GM10847 (cell line): Measurements from ENCODE around the gene SLC6A18.

Source experiments
- POLR2A ChIP-seq: IDR thresholded peaks from 2 replicates; pipeline ENCODE4 v1.6.1; 2011; ENCODE audit not compliant: insufficient read length; ENCODE audit errors: extremely low read depth

Gene SLC6A18

GRCh38 chr5:1292139-1292538 lies 67.0 kb downstream of the SLC6A18 start:
- no peak for TF ChIP-seq POLR2A

DNA sequence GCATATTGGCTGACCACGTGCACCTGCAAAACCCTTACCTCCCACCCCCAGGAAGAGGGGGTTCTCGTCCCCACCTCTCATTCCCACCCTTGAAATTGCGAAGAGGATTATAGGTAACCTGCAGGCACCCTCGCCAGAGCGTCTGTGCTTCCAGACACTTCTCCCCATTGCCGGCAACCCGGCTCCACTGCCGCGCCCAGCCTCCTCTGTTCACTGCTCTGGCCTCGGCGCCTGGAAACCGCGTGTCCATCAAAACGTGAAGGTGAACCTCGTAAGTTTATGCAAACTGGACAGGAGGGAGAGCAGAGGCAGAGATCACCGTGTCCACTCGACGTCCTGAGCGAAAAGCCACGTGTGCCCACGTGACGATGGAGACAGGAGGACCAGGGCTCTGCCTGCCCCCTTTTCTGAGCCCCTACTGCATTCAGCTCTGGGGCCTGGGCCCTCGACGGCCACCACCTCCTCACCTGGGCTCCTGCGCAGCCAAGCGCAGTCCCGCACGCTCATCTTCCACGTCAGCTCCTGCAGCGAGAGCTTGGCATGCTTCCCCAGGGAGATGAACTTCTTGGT lies 67.8 kb downstream of the SLC6A18 start:
- TF ChIP-seq POLR2A, result no peak

DNA sequence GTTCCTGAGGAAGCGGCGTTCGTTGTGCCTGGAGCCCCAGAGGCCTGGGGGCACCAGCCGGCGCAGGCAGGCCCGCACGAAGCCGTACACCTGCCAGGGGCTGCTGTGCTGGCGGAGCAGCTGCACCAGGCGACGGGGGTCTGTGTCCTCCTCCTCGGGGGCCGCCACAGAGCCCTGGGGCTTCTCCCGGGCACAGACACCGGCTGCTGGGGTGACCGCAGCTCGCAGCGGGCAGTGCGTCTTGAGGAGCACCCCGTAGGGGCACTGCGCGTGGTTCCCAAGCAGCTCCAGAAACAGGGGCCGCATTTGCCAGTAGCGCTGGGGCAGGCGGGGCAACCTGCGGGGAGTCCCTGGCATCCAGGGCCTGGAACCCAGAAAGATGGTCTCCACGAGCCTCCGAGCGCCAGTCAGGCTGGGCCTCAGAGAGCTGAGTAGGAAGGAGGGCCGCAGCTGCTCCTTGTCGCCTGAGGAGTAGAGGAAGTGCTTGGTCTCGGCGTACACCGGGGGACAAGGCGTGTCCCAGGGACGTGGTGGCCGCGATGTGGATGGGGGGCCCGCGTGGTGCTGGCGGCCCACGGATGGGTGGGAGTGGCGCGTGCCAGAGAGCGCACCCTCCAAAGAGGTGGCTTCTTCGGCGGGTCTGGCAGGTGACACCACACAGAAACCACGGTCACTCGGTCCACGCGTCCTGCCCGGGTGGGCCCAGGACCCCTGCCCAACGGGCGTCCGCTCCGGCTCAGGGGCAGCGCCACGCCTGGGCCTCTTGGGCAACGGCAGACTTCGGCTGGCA lies 68.4 kb downstream of the SLC6A18 start:
- no peak for TF ChIP-seq POLR2A

- TF ChIP-seq POLR2A, result no peak
These were observed 69.1 kb downstream of the SLC6A18 start for GRCh38 chr5:1294206-1294834.

DNA sequence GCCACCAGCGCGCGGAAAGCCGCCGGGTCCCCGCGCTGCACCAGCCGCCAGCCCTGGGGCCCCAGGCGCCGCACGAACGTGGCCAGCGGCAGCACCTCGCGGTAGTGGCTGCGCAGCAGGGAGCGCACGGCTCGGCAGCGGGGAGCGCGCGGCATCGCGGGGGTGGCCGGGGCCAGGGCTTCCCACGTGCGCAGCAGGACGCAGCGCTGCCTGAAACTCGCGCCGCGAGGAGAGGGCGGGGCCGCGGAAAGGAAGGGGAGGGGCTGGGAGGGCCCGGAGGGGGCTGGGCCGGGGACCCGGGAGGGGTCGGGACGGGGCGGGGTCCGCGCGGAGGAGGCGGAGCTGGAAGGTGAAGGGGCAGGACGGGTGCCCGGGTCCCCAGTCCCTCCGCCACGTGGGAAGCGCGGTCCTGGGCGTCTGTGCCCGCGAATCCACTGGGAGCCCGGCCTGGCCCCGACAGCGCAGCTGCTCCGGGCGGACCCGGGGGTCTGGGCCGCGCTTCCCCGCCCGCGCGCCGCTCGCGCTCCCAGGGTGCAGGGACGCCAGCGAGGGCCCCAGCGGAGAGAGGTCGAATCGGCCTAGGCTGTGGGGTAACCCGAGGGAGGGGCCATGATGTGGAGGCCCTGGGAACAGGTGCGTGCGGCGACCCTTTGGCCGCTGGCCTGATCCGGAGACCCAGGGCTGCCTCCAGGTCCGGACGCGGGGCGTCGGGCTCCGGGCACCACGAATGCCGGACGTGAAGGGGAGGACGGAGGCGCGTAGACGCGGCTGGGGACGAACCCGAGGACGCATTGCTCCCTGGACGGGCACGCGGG lies 69.9 kb downstream of the SLC6A18 start, which contains the start of gene TERT:
Gene TERT, minus strand, starts transcription at position 234 of the 815 bp plus-strand sequence. Its CDS starts 79 bp downstream, at position 155.
- no peak for TF ChIP-seq POLR2A

DNA sequence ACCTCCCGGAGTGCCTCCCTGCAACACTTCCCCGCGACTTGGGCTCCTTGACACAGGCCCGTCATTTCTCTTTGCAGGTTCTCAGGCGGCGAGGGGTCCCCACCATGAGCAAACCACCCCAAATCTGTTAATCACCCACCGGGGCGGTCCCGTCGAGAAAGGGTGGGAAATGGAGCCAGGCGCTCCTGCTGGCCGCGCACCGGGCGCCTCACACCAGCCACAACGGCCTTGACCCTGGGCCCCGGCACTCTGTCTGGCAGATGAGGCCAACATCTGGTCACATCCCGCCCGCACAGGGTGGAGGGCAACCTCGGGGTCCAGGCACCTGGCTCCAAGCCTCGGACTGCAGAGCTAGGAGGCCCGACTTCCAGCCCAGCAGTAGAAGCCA lies 70.5 kb downstream of the SLC6A18 start:
- TF ChIP-seq POLR2A, result no peak
